IMR-90 (cell line): ENCODE results near the gene CC2D1A. TPM values are rescaled to one million over a fixed set of nuclear protein-coding genes. Genes with fewer than 3 reads are reported as not detected.

Experiments used
- ATAC-seq: fragments of 200-7000 bp; cut with Tn5 transposase; 2 replicates; pipeline ENCODE4 v1.9.1; 2020; ENCODE audit warnings: low read depth, mild to moderate bottlenecking, moderate library complexity
- BruUV-seq: library from RNA; stranded (reverse); fragments of 400-500 nt; replicated peaks from 2 replicates; lab custom pipeline; 2021; lab: Mats Ljungman, UMichigan
- CTCF ChIA-PET: fragments of 300-600 bp; formaldehyde crosslinking; extraction: SDS; loops from one replicate; lab custom pipeline; 2021; ENCODE audit warnings: antibody characterized with exemption; lab: Yijun Ruan, JAX
- POLR2A ChIA-PET: fragments of 300-600 bp; sonication (Branson Sonifier 250); formaldehyde crosslinking; loops from one replicate; lab custom pipeline; 2022; ENCODE audit warnings: antibody characterized with exemption; ENCODE audit not compliant: unreplicated experiment; lab: Charles Lee
- DNase-seq: peaks from one replicate; pipeline ENCODE4 v3.0.0; 2013
- H2AFZ ChIP-seq: replicated peaks from 2 replicates; pipeline ENCODE3; 2013; ENCODE audit warnings: low read length, mild to moderate bottlenecking; ENCODE audit not compliant: poor library complexity
- H2AK5ac ChIP-seq: 2 replicates; pipeline ENCODE4 v1.6.1; 2013; ENCODE audit warnings: low read depth, low read length, inconsistent platforms
- H2AK9ac ChIP-seq: replicated peaks from 2 replicates; pipeline ENCODE3; 2013; ENCODE audit warnings: mild to moderate bottlenecking, low read depth, low read length, moderate library complexity; ENCODE audit not compliant: poor library complexity
- H2BK120ac ChIP-seq: 2 replicates; pipeline ENCODE4 v1.6.1; 2013; ENCODE audit warnings: low read depth, low read length, inconsistent platforms
- H2BK15ac ChIP-seq: 3 replicates; pipeline ENCODE4 v1.6.1; 2013; ENCODE audit warnings: low read depth, low read length, inconsistent platforms
- H2BK20ac ChIP-seq: 2 replicates; pipeline ENCODE4 v1.6.1; 2013; ENCODE audit warnings: low read depth, mild to moderate bottlenecking, inconsistent platforms, low read length, moderate library complexity
- H2BK5ac ChIP-seq: 2 replicates; pipeline ENCODE4 v1.6.1; 2013; ENCODE audit warnings: mild to moderate bottlenecking, low read depth, low read length, inconsistent platforms; ENCODE audit not compliant: poor library complexity, severe bottlenecking
- H3K14ac ChIP-seq: replicated peaks from 2 replicates; pipeline ENCODE4 v1.6.1; 2013; ENCODE audit warnings: low read depth, low read length, inconsistent platforms
- H3K18ac ChIP-seq: 2 replicates; pipeline ENCODE4 v1.6.1; 2013; ENCODE audit warnings: low read depth, low read length, control low read depth
- H3K23ac ChIP-seq: 2 replicates; pipeline ENCODE4 v1.6.1; 2013; ENCODE audit warnings: low read depth, low read length, inconsistent platforms
- H3K27ac ChIP-seq: 2 replicates; pipeline ENCODE4 v1.5.1; 2013; ENCODE audit warnings: mild to moderate bottlenecking, control low read depth, low read length; ENCODE audit not compliant: insufficient read depth
- H3K27me3 ChIP-seq: 2 replicates; pipeline ENCODE4 v1.6.1; 2013; ENCODE audit warnings: low read length; ENCODE audit not compliant: control insufficient read depth, insufficient read depth
- H3K36me3 ChIP-seq: 2 replicates; pipeline ENCODE4 v1.6.1; 2013; ENCODE audit warnings: low read length, mixed read lengths; ENCODE audit not compliant: control insufficient read depth, insufficient read depth
- H3K4ac ChIP-seq: 2 replicates; pipeline ENCODE4 v1.6.1; 2013; ENCODE audit warnings: low read depth, low read length, inconsistent platforms
- H3K4me1 ChIP-seq: 2 replicates; pipeline ENCODE4 v1.6.1; 2013; ENCODE audit warnings: low read length, mixed read lengths; ENCODE audit not compliant: control insufficient read depth, insufficient read depth
- H3K4me2 ChIP-seq: 2 replicates; pipeline ENCODE4 v1.6.1; 2013; ENCODE audit warnings: low read depth, mild to moderate bottlenecking, control low read depth, low read length, moderate library complexity
- H3K4me3 ChIP-seq: 2 replicates; pipeline ENCODE4 v1.5.1; 2013; ENCODE audit warnings: low read depth, mild to moderate bottlenecking, control low read depth, low read length, moderate library complexity; ENCODE audit not compliant: insufficient read depth
- H3K56ac ChIP-seq: 2 replicates; pipeline ENCODE4 v1.6.1; 2013; ENCODE audit warnings: low read length, inconsistent platforms; ENCODE audit not compliant: insufficient read depth; ENCODE audit errors: extremely low read depth
- H3K79me1 ChIP-seq, 2 experiments: 2 replicates each; pipeline ENCODE4 v1.6.1; 2013; ENCODE audit warnings: low read length in 2 of 2, inconsistent platforms in 1 of 2, low read depth in 1 of 2
- H3K9ac ChIP-seq: 2 replicates; pipeline ENCODE4 v1.6.1; 2013; ENCODE audit warnings: low read depth, low read length, control low read depth
- H3K9me1 ChIP-seq: 2 replicates; pipeline ENCODE4 v1.6.1; 2013; ENCODE audit warnings: low read length, inconsistent platforms; ENCODE audit not compliant: insufficient read depth
- H3K9me3 ChIP-seq: 2 replicates; pipeline ENCODE4 v1.6.1; 2013; ENCODE audit warnings: low read length; ENCODE audit not compliant: control insufficient read depth, insufficient read depth
- H4K20me1 ChIP-seq: 2 replicates; pipeline ENCODE4 v1.6.1; 2013; ENCODE audit warnings: low read length, inconsistent platforms; ENCODE audit not compliant: insufficient read depth
- H4K5ac ChIP-seq: 2 replicates; pipeline ENCODE4 v1.6.1; 2013; ENCODE audit warnings: mild to moderate bottlenecking, low read depth, low read length, control low read depth
- H4K8ac ChIP-seq, 2 experiments: 2 replicates each; pipeline ENCODE4 v1.6.1; 2013; ENCODE audit warnings: low read depth in 2 of 2, low read length in 2 of 2, control low read depth in 1 of 2, inconsistent platforms in 1 of 2
- H4K91ac ChIP-seq: 2 replicates; pipeline ENCODE4 v1.6.1; 2013; ENCODE audit warnings: low read depth, low read length, inconsistent platforms; ENCODE audit not compliant: insufficient read depth
- BHLHE40 ChIP-seq: fragments of 150-350 bp; IDR thresholded peaks from 2 replicates; pipeline ENCODE4 v1.6.1; 2016; ENCODE audit warnings: mild to moderate bottlenecking, low read depth, low read length
- CEBPB ChIP-seq: IDR thresholded peaks from 2 replicates; pipeline ENCODE4 v1.6.1; 2012; ENCODE audit warnings: low read depth, low read length, improper control_type of control experiment
- CTCF ChIP-seq: conservative IDR thresholded peaks from 2 replicates; pipeline ENCODE4 v1.5.1; 2012; ENCODE audit warnings: mild to moderate bottlenecking, low read depth, low read length, improper control_type of control experiment
- FOS ChIP-seq: fragments of 150-350 bp; IDR thresholded peaks from 2 replicates; pipeline ENCODE4 v1.6.1; 2016; ENCODE audit warnings: low read depth, low read length
- MAZ ChIP-seq: IDR thresholded peaks from 2 replicates; pipeline ENCODE4 v1.6.1; 2012; ENCODE audit warnings: low read depth, mild to moderate bottlenecking, low read length, improper control_type of control experiment, moderate library complexity, borderline replicate concordance
- POLR2A ChIP-seq: IDR thresholded peaks from 2 replicates; pipeline ENCODE4 v1.6.1; 2012; ENCODE audit warnings: mild to moderate bottlenecking, low read depth, low read length
- RAD21 ChIP-seq: IDR thresholded peaks from 2 replicates; pipeline ENCODE4 v1.6.1; 2012; ENCODE audit warnings: low read length, improper control_type of control experiment
- RFX5 ChIP-seq: IDR thresholded peaks from 2 replicates; pipeline ENCODE4 v1.8.0; 2012; ENCODE audit warnings: low read depth, mild to moderate bottlenecking, low read length, moderate library complexity
- WGBS, 2 experiments: methylation state at CpG; one replicate each; pipeline versions ENCODE4 v1.1.5 to v1.1.7; 2013; ENCODE audit warnings: missing lambda C conversion rate in 2 of 2; ENCODE audit not compliant: insufficient read length in 1 of 2; ENCODE audit errors: extremely low coverage in 2 of 2; 5-methylcytosine and 5-hydroxymethylcytosine counted together
- dilution Hi-C: fragments of 300-500 bp; cut with HindIII; formaldehyde crosslinking; loops from one replicate; pipeline ENCODE4 v1.14.3; 2018; ENCODE audit warnings: low sequenced_read_pairs; ENCODE audit not compliant: unreplicated experiment
- in situ Hi-C: fragments of 300-500 bp; cut with MboI; formaldehyde crosslinking; loops from 3 replicates; pipeline ENCODE4 v1.14.3; 2019; ENCODE audit warnings: low sequenced_read_pairs, inconsistent platforms, mixed read lengths
- intact Hi-C: fragments of 100-400 bp; cut with micrococcal nuclease; formaldehyde crosslinking; loops from 2 replicates; pipeline ENCODE4 v1.10.0; 2022
- polyA plus RNA-seq, 3 experiments: library from polyadenylated mRNA; depleted of rRNA; stranded (reverse); fragments of >200 nt; gene quantifications; 2 replicates each; pipeline ENCODE4 v1.2.3, GENCODE V29; 2012; ENCODE audit warnings: low replicate concordance in 1 of 3
- total RNA-seq: library from RNA; depleted of rRNA; stranded (reverse); fragments of >200 nt; gene quantifications from 2 replicates; pipeline ENCODE4 v1.2.3, GENCODE V29; 2012

CC2D1A gene
- total and polyA plus RNA-seq, 2 of the 4 experiments (the other 2 are of a cell fraction): 4.1 to 14.7 TPM

- H2BK5ac ChIP-seq: no peak overlapping the region
- H3K9ac ChIP-seq: no peak overlapping the region
- ATAC-seq: no peak
- no peak overlapping the region for H3K56ac ChIP-seq
- H4K8ac ChIP-seq: no peak overlapping the region
- H3K27me3 ChIP-seq: no peaks in the 10 kb centered on the region
- no peak overlapping the region for H3K27ac ChIP-seq
- H2BK20ac ChIP-seq: no peak overlapping the region
- no peaks in the 10 kb centered on the region for H3K9me3 ChIP-seq
- H4K91ac ChIP-seq: no peak overlapping the region
- no peak overlapping the region for H2AFZ ChIP-seq
- no peak overlapping the region for H3K4me2 ChIP-seq
- no peaks in the 10 kb centered on the region for H3K9me1 ChIP-seq
- CTCF ChIA-PET: no interaction called here
- intact Hi-C loops: no loop called here
- H4K5ac ChIP-seq: no peak overlapping the region
- dilution Hi-C loops: no loop called here
- H2AK5ac ChIP-seq: no peak overlapping the region
- no TSS peak for BruUV-seq
- TF ChIP-seq MAZ (no peak), CEBPB (no peak), RAD21 (0 out of 2 replicates have a peak, but pooled peaks have one; percentile 6), POLR2A (no peak), FOS (no peak), CTCF (peak; percentile 29; the same call in 1 of the 2 replicates), RFX5 (no peak), BHLHE40 (no peak)
- H3K14ac ChIP-seq: no peak overlapping the region
- H3K4me1 ChIP-seq: peaks cover 9% of the 10 kb centered on the region
- no peak overlapping the region for H3K18ac ChIP-seq
- H4K20me1 ChIP-seq: peaks cover 7% of the 10 kb centered on the region
- H2BK120ac ChIP-seq: no peak overlapping the region
- H3K36me3 ChIP-seq: peaks cover 48% of the 10 kb centered on the region
- DNase-seq: no peak
- POLR2A ChIA-PET: interaction anchor here (0.6 kb wide), 1 partner anchor 204 kb away, joined by 5 read pairs; no protein-coding TSS in a partner anchor
- H3K23ac ChIP-seq: no peak overlapping the region
- H3K79me1 ChIP-seq: peaks cover 0 to 13% of the 10 kb centered on the region in 2 experiments; a peak in 2 of 4 replicates
- 98% methylated on average over 19 of the region's 27 CpGs; no CpG with 5 or more reads in 1 of the 2 experiments for WGBS, 2 experiments
- H3K4me3 ChIP-seq: no peak overlapping the region
- H2AK9ac ChIP-seq: peak overlapping the region; percentile 37
- H2BK15ac ChIP-seq: no peak overlapping the region
- H3K4ac ChIP-seq: no peak overlapping the region
- in situ Hi-C loops: no loop called here
Observed at GRCh38 chr19:13959962-13960862, 54.2 kb downstream of the CC2D1A start.
